ENCODE results near the gene ERBIN.
"Not testable (repeated sequence)": the region's sequence is repeated elsewhere in the genome, so short reads cannot be mapped to it uniquely, and the experiment has no call there.

The ERBIN gene

GRCh38 chr5:65961633-65962032 is 35.3 kb downstream of the ERBIN start:
- no peak for TF ChIP-seq CTCF (IDR thresholded peaks at IDR 0.05; ENCODE audit: control insufficient read depth, extremely low read depth, insufficient read depth)
- H3K4me3 ChIP-seq (ENCODE audit: low read depth, low read length): no peak overlapping the region
- DNase-seq (ENCODE audit: low read depth): no peak

- DNase-seq (ENCODE audit: low read depth): no peak
- TF ChIP-seq CTCF (IDR thresholded peaks at IDR 0.05; ENCODE audit: control insufficient read depth, extremely low read depth, insufficient read depth): no peak
- no peak overlapping the region for H3K4me3 ChIP-seq (ENCODE audit: low read depth, low read length)
These were observed 41.1 kb downstream of the ERBIN start for GRCh38 chr5:65967288-65968066.

- no peak overlapping the region for H3K4me3 ChIP-seq (ENCODE audit: low read depth, low read length)
- TF ChIP-seq CTCF (IDR thresholded peaks at IDR 0.05; ENCODE audit: control insufficient read depth, extremely low read depth, insufficient read depth): no peak
- no peak for DNase-seq (ENCODE audit: low read depth)
These were observed 43.4 kb downstream of the ERBIN start for GRCh38 chr5:65969539-65970393.

GRCh38 chr5:65970481-65971367 is 44.3 kb downstream of the ERBIN start:
- no peak for DNase-seq (ENCODE audit: low read depth)
- no peak for TF ChIP-seq CTCF (IDR thresholded peaks at IDR 0.05; ENCODE audit: control insufficient read depth, extremely low read depth, insufficient read depth)
- no peak overlapping the region for H3K4me3 ChIP-seq (ENCODE audit: low read depth, low read length)

GRCh38 chr5:65971643-65972042 is 45.3 kb downstream of the ERBIN start:
- no peak overlapping the region for H3K4me3 ChIP-seq (ENCODE audit: low read depth, low read length)
- no peak for DNase-seq (ENCODE audit: low read depth)
- TF ChIP-seq CTCF (IDR thresholded peaks at IDR 0.05; ENCODE audit: control insufficient read depth, extremely low read depth, insufficient read depth): no peak

- not testable (repeated sequence) for DNase-seq (ENCODE audit: low read depth); H3K4me3 ChIP-seq (ENCODE audit: low read depth, low read length)
These were observed 46.5 kb downstream of the ERBIN start for GRCh38 chr5:65972896-65973295.

- H3K4me3 ChIP-seq (ENCODE audit: low read depth, low read length): no peak overlapping the region
- no peak for DNase-seq (ENCODE audit: low read depth)
- TF ChIP-seq CTCF (IDR thresholded peaks at IDR 0.05; ENCODE audit: control insufficient read depth, extremely low read depth, insufficient read depth): no peak
These were observed 51.9 kb downstream of the ERBIN start for GRCh38 chr5:65978251-65978650.
